GM19397 (cell line): ENCODE results near the gene CYP2F1.

Experiments used
- ATAC-seq: cut with Tn5 transposase; IDR thresholded peaks from one replicate; pipeline ENCODE4 v1.9.1; 2021; ENCODE audit warnings: mild to moderate bottlenecking, moderate library complexity; ENCODE audit not compliant: unreplicated experiment

CYP2F1 gene

GRCh38 chr19:41175801-41176777, 61.9 kb downstream of the CYP2F1 start:
- ATAC-seq = no peak
